T47D (cell line): ENCODE measurements around the gene CTBP2.
A peak's percentile ranks its signal among the peaks of the same experiment; 100 is the strongest.
"Not testable (repeated sequence)": the region's sequence is repeated elsewhere in the genome, so short reads cannot be mapped to it uniquely, and the experiment has no call there.

Source experiments
- DNase-seq, 2 experiments: peaks; one replicate each; pipeline versions ENCODE4 v3.0.0 to v3.0.0-alpha.2; 2011 to 2012; ENCODE audit warnings: low read depth in 1 of 2, low spot score in 1 of 2
- JUND ChIP-seq: IDR thresholded peaks from 2 replicates; pipeline ENCODE4 v1.6.1; 2012; ENCODE audit warnings: low read depth
- in situ Hi-C: cut with HindIII; loops from 2 replicates; pipeline ENCODE4 v1.10.0; 2016; ENCODE audit warnings: low sequenced_read_pairs, low pct_unique_long_range_greater_than_20kb

The CTBP2 gene

GRCh38 chr10:125152450-125153368 is 7.7 kb downstream of the CTBP2 start:
- DNase-seq, result no peak
- in situ Hi-C loops, result no loop called here
- TF ChIP-seq JUND, result no peak

GRCh38 chr10:125151553-125152449 is 8.6 kb downstream of the CTBP2 start:
- in situ Hi-C loops, result no loop called here
- TF ChIP-seq JUND, result no peak
- no peak for DNase-seq

- DNase-seq, result no peak
- TF ChIP-seq JUND, result no peak
- in situ Hi-C loops, result no loop called here
These were observed 9.2 kb downstream of the CTBP2 start for GRCh38 chr10:125151170-125151552.

DNA sequence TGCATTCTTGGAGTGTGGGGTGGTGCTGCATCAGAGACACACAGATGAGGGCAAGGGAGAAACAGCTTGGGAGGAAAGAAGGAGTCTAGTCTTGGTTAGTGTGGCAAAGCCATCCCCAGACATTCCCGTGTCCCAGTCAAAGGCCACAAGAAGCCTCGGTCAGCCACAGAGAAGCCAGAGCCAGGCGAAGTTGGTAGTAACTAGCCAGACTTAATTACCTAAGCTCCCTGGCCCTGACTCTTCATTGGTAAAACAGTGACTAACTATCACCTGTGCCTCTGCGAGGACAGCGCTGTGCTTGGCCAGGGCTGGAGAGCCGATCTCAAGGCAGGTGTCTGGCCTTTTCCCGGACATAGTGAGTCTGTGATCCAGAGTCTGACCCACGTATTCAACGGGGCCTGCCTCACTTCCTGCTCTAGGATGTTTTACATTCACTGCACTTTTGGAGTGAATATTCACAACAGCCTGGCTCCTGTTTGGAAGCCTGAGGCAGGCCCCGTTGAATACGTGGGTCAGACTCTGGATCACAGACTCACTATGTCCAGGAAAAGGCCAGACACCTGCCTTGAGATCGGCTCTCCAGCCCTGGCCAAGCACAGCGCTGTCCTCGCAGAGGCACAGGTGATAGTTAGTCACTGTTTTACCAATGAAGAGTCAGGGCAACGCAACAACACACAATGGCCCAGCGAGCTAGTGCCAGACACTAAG is 9.8 kb downstream of the CTBP2 start:
- DNase-seq, in situ Hi-C loops: not testable (repeated sequence)

DNA sequence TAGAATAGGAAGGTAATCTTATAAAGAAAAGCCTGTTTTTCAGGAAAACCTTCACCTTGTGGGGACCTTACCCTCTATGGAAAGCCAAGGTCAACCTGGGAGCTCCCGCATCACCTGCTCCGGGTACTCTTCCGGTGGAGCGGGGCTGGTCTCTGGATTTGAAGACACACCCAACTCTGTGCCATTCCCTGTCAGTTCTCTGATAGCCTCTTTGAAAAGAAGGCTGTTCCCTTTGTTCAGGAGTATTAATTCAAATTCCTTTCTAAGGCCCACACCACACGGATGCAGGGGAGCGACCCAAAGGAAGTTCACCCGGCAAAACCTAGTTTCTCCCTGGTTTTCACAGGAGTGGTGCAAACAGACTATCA is 10.7 kb downstream of the CTBP2 start:
- in situ Hi-C loops, result no loop called here
- DNase-seq, result no peak
- TF ChIP-seq JUND, result no peak

DNA sequence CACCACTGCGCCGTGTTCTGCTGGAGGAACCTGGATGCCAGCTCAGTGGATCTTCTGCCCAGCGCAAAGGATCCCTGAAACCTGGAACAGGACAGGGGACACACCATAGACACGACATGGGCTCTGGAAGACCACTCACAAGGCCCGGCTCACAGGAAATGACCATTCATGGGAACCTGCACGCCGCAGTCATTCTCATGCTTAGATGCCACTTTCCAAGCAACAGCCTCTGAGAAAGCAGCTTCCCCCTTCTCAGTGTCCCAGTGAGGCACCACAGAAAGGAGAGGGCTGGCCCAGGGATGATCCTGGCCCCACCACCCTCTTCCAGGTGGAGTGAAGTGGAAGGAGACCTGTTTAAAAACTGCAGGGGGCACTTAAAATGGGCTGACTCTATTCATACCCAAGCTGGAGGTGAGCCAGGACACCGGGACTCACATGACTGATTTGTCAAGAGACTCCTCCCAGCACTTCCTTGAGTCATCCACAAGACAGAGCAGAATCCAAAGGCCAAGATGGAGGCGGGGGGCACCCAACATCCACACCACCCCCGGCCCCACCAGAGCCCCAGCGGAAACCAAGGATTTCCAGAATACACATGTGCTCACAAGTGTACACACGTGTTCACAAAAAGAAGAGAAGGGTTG is 11.2 kb downstream of the CTBP2 start:
- peak in 1 of 2 experiments; percentile 36 for DNase-seq
- TF ChIP-seq JUND, result no peak
- in situ Hi-C loops, result no loop called here

GRCh38 chr10:125148528-125148927 is 11.8 kb downstream of the CTBP2 start:
- no peak for DNase-seq
- no peak for TF ChIP-seq JUND
- in situ Hi-C loops, result no loop called here

- no peak for DNase-seq
- in situ Hi-C loops, result no loop called here
- no peak for TF ChIP-seq JUND
These were observed 12.4 kb downstream of the CTBP2 start for GRCh38 chr10:125147971-125148439.

DNA sequence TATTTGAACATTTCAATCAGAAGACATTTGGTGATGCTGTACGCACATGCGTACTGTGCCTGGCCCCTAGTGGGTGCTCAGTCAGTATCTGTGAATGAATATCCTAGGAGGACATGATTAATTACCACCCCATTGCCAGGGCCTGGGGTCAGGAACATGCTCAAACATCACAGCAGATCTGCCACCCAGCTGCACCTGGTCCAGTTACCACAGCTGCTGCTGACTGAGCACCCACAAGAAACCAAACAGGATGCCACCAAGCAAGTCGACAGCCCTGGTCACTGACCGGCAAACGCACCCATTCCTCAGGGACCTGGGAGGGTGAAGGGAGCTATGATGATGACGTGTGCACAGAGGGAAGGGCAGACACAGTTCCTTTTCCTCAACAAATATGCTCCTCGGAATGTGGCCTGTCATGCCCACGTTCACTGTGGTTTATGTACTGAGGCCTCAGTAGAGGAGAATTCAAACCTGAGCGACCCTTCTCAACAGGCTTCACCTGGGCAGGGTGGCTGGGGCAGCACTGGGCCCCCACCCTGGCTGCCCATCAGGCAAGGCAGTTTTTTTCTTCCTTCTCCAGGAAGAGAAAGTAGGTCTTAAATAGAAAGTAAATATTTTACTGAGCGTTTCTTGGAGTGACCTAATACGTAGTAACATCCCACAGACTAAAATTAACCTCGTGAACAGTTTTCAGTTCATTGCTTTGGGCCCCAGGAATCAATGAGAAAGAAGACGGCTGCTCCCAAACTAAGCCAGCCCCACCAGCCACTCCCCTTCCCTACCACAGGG is 13.4 kb downstream of the CTBP2 start:
- peak in 1 of 2 experiments; percentile 78 for DNase-seq
- TF ChIP-seq JUND, result no peak
- in situ Hi-C loops, result no loop called here

- in situ Hi-C loops, result no loop called here
- no peak for DNase-seq
- TF ChIP-seq JUND, result no peak
These were observed 14.7 kb downstream of the CTBP2 start for GRCh38 chr10:125145636-125146035.
